Measurements from ENCODE around the gene KCNA5.

The KCNA5 gene

DNA sequence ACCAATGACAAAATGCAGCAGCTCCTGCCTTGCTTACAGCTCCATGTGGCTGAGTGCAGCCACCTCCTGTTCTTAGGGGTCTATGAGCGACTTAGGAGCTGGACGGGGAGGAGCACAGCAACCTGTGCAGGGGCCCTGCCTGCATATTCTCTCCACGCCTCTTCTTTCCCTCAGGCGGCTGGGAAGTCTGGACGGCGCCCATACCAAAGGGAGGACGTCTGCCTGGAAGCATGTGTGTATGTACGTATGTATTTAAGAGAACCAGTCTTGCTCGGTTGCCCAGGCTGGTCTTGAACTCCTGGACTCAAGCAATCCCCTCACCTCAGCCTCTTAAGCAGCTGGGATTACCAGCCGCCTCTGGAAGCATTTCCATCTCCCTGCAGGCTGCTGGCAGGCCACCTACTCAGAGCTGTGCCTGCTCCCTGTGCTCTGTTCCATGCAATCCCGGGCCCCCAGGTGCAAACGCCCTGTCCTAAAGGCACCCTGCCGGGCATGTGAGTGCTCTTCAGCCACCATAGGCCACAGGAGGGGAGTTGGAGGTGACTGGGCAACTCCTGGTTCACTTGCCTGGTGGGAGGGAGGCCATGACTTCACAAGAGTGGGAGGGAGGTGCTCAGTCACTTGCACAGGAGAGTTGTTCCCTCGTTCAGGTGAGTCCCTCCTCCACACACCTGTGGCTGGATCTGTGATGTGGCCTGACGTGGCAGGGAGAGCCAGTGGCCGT, 44.3 kb downstream of the KCNA5 start:
- no peak overlapping the region for H3K27ac ChIP-seq (ENCODE audit: low read depth, low read length)

DNA sequence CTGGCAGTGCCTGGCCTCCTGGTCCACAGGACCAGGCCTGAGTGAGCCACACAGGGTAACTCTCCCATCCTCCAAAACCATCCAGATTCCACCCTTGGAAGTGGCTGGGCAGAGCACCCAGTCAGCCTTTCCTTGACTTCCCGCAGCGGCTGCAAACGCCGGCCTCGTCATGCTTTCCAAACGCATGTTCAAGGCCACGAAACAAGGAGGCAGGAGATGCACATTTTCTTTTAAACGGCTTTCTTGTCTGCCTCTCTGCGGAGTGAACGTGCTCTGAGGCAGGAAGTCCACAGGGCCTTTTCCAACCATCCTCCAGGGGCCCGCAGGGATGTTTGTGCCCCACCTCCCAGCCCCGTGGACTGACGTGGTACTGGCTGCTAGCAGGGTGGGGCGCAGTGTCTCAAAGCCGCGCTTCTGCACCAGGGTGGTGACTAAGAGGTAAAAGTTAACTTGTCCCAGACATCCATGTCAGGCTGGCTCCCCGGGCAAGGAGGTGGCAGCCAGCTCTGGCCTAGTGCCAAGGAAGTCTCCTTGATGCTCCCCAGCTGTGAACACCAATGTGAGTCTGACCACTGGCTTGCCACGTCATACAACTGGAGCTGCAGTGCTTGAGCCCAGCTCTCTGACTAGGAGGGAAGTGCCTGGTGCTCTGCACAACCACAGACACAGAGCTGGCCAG, 45.0 kb downstream of the KCNA5 start:
- no peaks in the 10 kb centered on the region for H3K36me3 ChIP-seq (ENCODE audit: insufficient read depth, low read length)
- no peak overlapping the region for H3K27ac ChIP-seq (ENCODE audit: low read depth, low read length)
- H3K4me1 ChIP-seq (ENCODE audit: insufficient read depth, low read length), result no peaks in the 10 kb centered on the region
- H3K27me3 ChIP-seq (ENCODE audit: control insufficient read depth in 1 of 2, insufficient read depth in 2 of 2, low read length in 2 of 2), result no peaks in the 10 kb centered on the region
- no peak overlapping the region for H3K9ac ChIP-seq (ENCODE audit: low read length)
- no peak overlapping the region for H3K4me3 ChIP-seq (ENCODE audit: low read depth in 1 of 2, low read length in 2 of 2)
- no peaks in the 10 kb centered on the region for H3K9me3 ChIP-seq (ENCODE audit: low read length)

More for the DNA sequence above, 44.3 kb downstream of the KCNA5 start:
- Histone ChIP-seq H3K36me3 (ENCODE audit: insufficient read depth, low read length) (no peaks in the 10 kb centered on the region), H3K4me1 (ENCODE audit: insufficient read depth, low read length) (no peaks in the 10 kb centered on the region), H3K4me3 (ENCODE audit: low read depth in 1 of 2, low read length in 2 of 2) (no peak overlapping the region), H3K9ac (ENCODE audit: low read length) (no peak overlapping the region), H3K27me3 (ENCODE audit: control insufficient read depth in 1 of 2, insufficient read depth in 2 of 2, low read length in 2 of 2) (no peaks in the 10 kb centered on the region), H3K9me3 (ENCODE audit: low read length) (no peaks in the 10 kb centered on the region)

GRCh38 chr12:5094551-5094950, 50.9 kb downstream of the KCNA5 start:
- Histone ChIP-seq H3K27me3 (ENCODE audit: control insufficient read depth in 1 of 2, insufficient read depth in 2 of 2, low read length in 2 of 2) (no peaks in the 10 kb centered on the region), H3K36me3 (ENCODE audit: insufficient read depth, low read length) (no peaks in the 10 kb centered on the region)

DNA sequence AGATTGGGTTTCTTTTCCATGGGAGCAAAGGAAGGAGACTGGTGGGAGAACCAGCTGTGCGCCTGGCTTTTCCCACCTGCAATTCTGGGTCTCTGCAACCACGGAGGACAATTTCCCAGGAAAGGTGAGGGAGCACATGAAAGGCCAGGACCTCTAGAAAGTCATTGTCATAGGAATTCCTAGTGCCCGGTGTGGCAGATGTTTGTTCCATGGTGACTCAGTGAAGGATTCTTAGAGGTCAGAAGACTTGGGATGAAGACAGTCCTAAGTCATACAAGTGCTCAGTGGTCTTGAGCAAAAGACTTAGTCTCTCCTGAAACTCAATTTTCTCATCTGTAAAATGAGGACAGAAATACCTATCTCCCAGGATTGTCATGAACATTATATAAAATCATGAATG, 51.3 kb downstream of the KCNA5 start:
- no peaks in the 10 kb centered on the region for H3K4me1 ChIP-seq (ENCODE audit: insufficient read depth, low read length)
- no peaks in the 10 kb centered on the region for H3K36me3 ChIP-seq (ENCODE audit: insufficient read depth, low read length)
- H3K9me3 ChIP-seq (ENCODE audit: low read length), result no peaks in the 10 kb centered on the region
- no peak overlapping the region for H3K27ac ChIP-seq (ENCODE audit: low read depth, low read length)
- no peak overlapping the region for H3K4me3 ChIP-seq (ENCODE audit: low read depth in 1 of 2, low read length in 2 of 2)
- H3K27me3 ChIP-seq (ENCODE audit: control insufficient read depth in 1 of 2, insufficient read depth in 2 of 2, low read length in 2 of 2), result no peaks in the 10 kb centered on the region
- no peak overlapping the region for H3K9ac ChIP-seq (ENCODE audit: low read length)

More at GRCh38 chr12:5094551-5094950, 50.9 kb downstream of the KCNA5 start:
- Histone ChIP-seq H3K9ac (ENCODE audit: low read length) (no peak overlapping the region), H3K4me3 (ENCODE audit: low read depth in 1 of 2, low read length in 2 of 2) (no peak overlapping the region), H3K27ac (ENCODE audit: low read depth, low read length) (no peak overlapping the region), H3K4me1 (ENCODE audit: insufficient read depth, low read length) (no peaks in the 10 kb centered on the region), H3K9me3 (ENCODE audit: low read length) (no peaks in the 10 kb centered on the region)

Data from muscle layer of colon (tissue), 2 donors.